ENCODE results near the gene ANXA1. TPM values are rescaled to one million over a fixed set of nuclear protein-coding genes. Genes with fewer than 3 reads are reported as not detected.
"Not testable (repeated sequence)": the region's sequence is repeated elsewhere in the genome, so short reads cannot be mapped to it uniquely, and the experiment has no call there.

ANXA1 gene
- total and polyA plus RNA-seq, 11 donors, result 29.4 to 139 (median 52.7) TPM

GRCh38 chr9:73183428-73183827, 31.8 kb downstream of the ANXA1 start:
- ATAC-seq, result no peak
- intact Hi-C loops (cut with DNase I), result loop anchor here in 9 of 10 donors (1.0 to 10.0 kb wide), 9 partner anchors 76 to 909 kb away; no protein-coding TSS in a partner anchor

DNA sequence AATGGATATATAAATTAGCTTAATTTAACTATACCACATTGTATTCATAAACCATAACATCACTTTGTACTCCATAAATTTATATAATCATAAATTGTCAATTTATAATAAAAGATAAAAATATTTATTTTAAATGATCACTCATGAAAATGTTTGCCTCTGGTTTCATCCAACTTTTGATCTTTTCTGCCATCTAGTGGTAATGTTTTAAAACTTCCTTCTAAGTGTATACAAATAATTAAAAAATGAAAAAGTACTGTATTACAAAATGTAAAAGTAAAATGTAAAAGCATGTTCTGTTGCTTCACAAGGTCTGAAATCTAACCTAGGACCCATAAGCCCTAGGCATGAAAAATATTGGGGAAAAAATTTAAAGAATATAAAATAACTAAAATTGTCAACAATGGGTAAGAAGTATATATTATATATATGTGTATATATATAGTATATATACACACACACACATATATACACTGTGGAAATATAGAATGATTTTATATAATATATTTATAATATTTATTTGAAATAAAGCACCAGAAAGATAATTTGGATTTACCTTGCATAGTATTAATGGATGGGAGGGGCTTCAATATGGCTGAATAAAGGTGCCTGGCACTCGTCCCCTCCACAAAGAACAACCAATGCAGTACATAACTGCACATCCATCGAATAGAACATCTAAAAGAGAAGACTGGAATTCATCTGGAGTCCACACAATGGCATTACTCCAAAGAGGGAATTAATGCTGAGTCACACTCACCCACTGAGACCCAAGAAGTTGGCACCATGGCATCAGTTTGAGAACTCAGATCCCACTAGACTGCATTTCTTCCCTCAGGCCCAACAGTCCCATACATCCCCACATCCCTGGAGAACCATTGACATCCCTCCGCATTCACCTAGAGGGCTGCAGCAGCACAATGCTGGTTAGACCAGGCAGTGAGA, 32.5 kb downstream of the ANXA1 start:
- no peak overlapping the region for H3K27ac ChIP-seq
- peaks cover 0 to 18% (median 0%) of the 10 kb centered on the region in 12 donors for H3K9me3 ChIP-seq
- no peak overlapping the region for H3K4me3 ChIP-seq
- H3K4me1 ChIP-seq, result peaks cover 0 to 26% (median 0%) of the 10 kb centered on the region in 12 donors
- TF ChIP-seq CTCF (IDR thresholded peaks at IDR 0.05) (peak; percentile 45 to 77 (median 64)), POLR2A (IDR thresholded peaks at IDR 0.05) (no peak)
- 51 to 55% (median 52%) methylated on average over 3 of the region's 3 CpGs for WGBS, 4 donors
- intact Hi-C loops (cut with DNase I), result loop anchor here (1.0 to 10.0 kb wide), 10 partner anchors 77 to 909 kb away; no protein-coding TSS in a partner anchor
- no peaks in the 10 kb centered on the region for H3K36me3 ChIP-seq
- ATAC-seq (no peak), DNase-seq (no peak)
- no peaks in the 10 kb centered on the region for H3K27me3 ChIP-seq

More at GRCh38 chr9:73183428-73183827, 31.8 kb downstream of the ANXA1 start:
- H3K27me3 ChIP-seq, result no peaks in the 10 kb centered on the region
- peaks cover 0 to 14% (median 0%) of the 10 kb centered on the region in 12 donors for H3K9me3 ChIP-seq
- no peaks in the 10 kb centered on the region for H3K36me3 ChIP-seq
- H3K4me1 ChIP-seq, result peaks cover 0 to 26% (median 0%) of the 10 kb centered on the region in 12 donors
- no peak for DNase-seq
- TF ChIP-seq POLR2A (IDR thresholded peaks at IDR 0.05) (no peak), CTCF (IDR thresholded peaks at IDR 0.05) (no peak)
- no peak overlapping the region for H3K4me3 ChIP-seq
- no peak overlapping the region for H3K27ac ChIP-seq

- intact Hi-C loops (cut with DNase I); H3K4me3 ChIP-seq: not testable (repeated sequence)
Measured at GRCh38 chr9:73191109-73191508, 39.4 kb downstream of the ANXA1 start.

DNA sequence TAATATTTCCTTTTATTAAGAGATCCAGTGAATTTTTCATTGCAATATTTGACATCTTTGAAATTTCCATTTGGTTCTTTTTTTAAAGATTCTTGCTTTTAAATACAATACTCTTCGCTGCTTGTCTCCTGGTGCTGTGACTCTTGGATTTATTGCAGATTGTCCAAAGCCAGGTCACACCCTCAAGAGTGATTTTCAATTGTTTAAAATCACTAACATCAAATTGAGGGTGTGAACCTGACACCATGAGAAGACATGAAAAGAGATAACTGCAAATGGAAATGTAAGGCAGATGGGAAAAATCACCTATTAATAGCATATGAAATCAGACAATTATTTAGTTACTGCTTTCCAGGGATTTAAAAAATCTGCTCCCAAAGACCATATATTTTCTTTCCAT, 42.6 kb downstream of the ANXA1 start:
- no peak for ATAC-seq
- no peak overlapping the region for H3K4me3 ChIP-seq
- H3K4me1 ChIP-seq, result no peaks in the 10 kb centered on the region
- 81 to 95% (median 86%) methylated on average over 1 of the region's 1 CpG for WGBS, 4 donors
- H3K27ac ChIP-seq, result no peak overlapping the region
- intact Hi-C loops (cut with DNase I), result no loop called here
- H3K9me3 ChIP-seq, result peaks cover 0 to 8% (median 0%) of the 10 kb centered on the region in 12 donors
- DNase-seq, result no peak
- no peaks in the 10 kb centered on the region for H3K36me3 ChIP-seq
- TF ChIP-seq CTCF (IDR thresholded peaks at IDR 0.05) (no peak), POLR2A (IDR thresholded peaks at IDR 0.05) (no peak)
- H3K27me3 ChIP-seq, result peaks cover 0 to 14% (median 0%) of the 10 kb centered on the region in 9 donors

More at GRCh38 chr9:73191109-73191508, 39.4 kb downstream of the ANXA1 start:
- H3K9me3 ChIP-seq, result peaks cover 0 to 27% (median 0%) of the 10 kb centered on the region in 12 donors
- ATAC-seq, H3K27me3 ChIP-seq, H3K36me3 ChIP-seq, H3K4me1 ChIP-seq, DNase-seq, H3K27ac ChIP-seq: not testable (repeated sequence)
- WGBS, 4 donors, result 37 to 53% (median 49%) methylated on average over 1 of the region's 1 CpG
